Testis (tissue), 2 donors: ENCODE measurements around the gene PHGDH.

Source experiments
- CTCF ChIP-seq, 3 experiments: fragments of 450-650 bp in 2 of 3; fragments of 200-600 bp in 1 of 3; sonication (generic) in 1 of 3; IDR thresholded peaks; one replicate each; pipeline ENCODE4 v1.5.1; 2016 to 2019; ENCODE audit warnings: antibody characterized with exemption in 3 of 3, mild to moderate bottlenecking in 2 of 3, moderate library complexity in 1 of 3
- POLR2A ChIP-seq: fragments of 450-650 bp; IDR thresholded peaks from one replicate; pipeline ENCODE4 v1.6.1; 2017; ENCODE audit warnings: antibody characterized with exemption, mild to moderate bottlenecking, moderate library complexity

GRCh38 chr1:119791377-119791776, 79.6 kb downstream of the PHGDH start:
- TF ChIP-seq CTCF (IDR thresholded peaks at IDR 0.05) (no peak), POLR2A (no peak)
